Measurements from ENCODE around the gene EMP2. TPM values are rescaled to one million over a fixed set of nuclear protein-coding genes. Genes with fewer than 3 reads are reported as not detected.

The EMP2 gene
- total RNA-seq, 1 donor: 31.1 TPM

DNA sequence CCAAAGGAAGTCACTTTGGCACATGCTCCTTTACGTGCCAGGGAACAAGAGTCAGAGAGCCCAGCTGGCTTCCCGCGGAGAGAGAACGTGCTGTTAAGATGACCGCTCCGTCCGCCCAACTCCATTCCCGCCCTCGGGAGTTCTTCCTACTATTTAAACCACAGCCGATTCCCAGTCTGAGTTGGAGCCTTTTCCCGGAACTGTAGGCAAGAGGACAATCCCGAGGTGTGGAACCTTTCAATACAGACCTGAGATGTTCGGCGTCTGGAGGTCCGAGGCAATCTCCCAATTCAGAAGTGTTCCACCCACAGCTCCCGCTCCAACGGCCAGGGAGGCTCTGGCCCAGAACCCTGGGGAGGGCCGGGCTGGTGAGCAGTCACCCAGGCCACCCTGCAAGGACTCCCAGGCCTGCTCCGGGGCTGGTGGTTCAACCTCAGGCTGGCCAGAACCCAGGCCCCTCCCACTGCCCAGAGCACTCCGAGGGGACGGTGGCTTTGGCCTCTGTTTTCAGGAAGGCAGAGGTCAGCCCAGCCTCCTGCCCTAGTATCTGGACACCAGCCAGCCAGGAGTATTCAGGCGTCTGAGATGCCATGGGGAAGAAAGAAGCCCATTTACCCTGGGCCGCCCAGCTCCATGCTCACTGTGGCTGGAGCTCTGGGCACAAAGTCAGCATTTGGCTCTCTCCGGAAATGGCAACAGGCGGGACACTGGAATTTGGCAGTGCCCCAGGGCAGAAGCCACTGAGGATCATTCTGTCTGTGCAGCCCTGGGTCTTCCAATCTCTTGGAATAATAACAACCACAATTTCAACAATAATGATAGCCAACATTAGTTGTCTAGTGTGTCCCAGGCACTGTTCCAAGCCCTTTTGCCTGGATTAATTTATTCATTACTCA lies 21.4 kb downstream of the EMP2 start:
- H3K4me3 ChIP-seq (ENCODE audit: low read depth, low read length): peak overlapping the region; percentile 25
- peak; percentile 45 for DNase-seq (ENCODE audit: low read depth)
- TF ChIP-seq, protein P1, sequence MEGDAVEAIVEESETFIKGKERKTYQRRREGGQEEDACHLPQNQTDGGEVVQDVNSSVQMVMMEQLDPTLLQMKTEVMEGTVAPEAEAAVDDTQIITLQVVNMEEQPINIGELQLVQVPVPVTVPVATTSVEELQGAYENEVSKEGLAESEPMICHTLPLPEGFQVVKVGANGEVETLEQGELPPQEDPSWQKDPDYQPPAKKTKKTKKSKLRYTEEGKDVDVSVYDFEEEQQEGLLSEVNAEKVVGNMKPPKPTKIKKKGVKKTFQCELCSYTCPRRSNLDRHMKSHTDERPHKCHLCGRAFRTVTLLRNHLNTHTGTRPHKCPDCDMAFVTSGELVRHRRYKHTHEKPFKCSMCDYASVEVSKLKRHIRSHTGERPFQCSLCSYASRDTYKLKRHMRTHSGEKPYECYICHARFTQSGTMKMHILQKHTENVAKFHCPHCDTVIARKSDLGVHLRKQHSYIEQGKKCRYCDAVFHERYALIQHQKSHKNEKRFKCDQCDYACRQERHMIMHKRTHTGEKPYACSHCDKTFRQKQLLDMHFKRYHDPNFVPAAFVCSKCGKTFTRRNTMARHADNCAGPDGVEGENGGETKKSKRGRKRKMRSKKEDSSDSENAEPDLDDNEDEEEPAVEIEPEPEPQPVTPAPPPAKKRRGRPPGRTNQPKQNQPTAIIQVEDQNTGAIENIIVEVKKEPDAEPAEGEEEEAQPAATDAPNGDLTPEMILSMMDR (IDR thresholded peaks at IDR 0.05; ENCODE audit: insufficient read depth, low read length): no peak

DNA sequence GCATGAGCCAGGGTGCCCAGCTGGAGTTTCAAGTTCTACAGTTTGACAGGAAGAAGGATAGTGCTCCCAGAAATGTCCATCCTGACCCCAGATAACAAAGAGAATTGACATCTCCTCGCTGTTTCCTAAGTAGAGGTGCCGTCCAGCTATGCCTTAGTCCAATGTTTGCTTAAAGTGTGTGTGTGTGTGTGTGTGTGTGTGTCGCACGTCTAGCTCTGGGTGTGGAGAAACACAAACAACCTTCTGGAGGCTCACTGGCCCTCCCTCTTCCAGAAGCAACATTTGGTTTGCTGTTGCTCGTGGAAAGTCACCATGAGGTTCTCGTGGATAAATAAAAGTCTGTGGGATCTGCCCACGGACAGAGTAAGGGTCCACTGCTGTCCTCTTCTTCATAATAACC lies 22.1 kb downstream of the EMP2 start:
- no peak for DNase-seq (ENCODE audit: low read depth)
- TF ChIP-seq, protein P1 (IDR thresholded peaks at IDR 0.05; ENCODE audit: insufficient read depth, low read length): no peak
- peak overlapping the region; percentile 14 for H3K4me3 ChIP-seq (ENCODE audit: low read depth, low read length)

DNA sequence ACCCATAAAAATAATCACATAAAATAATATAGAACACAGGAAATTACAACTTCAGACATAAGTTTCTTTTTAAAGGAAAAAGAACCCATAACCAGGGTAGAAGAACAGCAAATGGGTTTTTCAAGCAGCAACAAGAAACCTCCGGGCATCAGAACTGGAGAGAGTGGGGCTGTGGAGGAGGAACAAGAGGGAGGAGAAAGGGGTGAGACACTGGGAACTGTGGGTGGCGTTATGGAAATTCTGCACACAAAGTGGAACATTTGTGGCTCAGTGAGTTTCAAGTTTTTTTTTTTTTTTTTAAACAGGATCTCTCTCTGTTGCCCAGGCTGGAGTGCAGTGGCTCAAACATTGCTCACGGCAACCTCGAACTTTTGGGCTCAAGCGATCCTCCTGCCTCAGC lies 22.6 kb downstream of the EMP2 start:
- no peak overlapping the region for H3K4me3 ChIP-seq (ENCODE audit: low read depth, low read length)
- TF ChIP-seq, protein P1 (IDR thresholded peaks at IDR 0.05; ENCODE audit: insufficient read depth, low read length): no peak
- no peak for DNase-seq (ENCODE audit: low read depth)

DNA sequence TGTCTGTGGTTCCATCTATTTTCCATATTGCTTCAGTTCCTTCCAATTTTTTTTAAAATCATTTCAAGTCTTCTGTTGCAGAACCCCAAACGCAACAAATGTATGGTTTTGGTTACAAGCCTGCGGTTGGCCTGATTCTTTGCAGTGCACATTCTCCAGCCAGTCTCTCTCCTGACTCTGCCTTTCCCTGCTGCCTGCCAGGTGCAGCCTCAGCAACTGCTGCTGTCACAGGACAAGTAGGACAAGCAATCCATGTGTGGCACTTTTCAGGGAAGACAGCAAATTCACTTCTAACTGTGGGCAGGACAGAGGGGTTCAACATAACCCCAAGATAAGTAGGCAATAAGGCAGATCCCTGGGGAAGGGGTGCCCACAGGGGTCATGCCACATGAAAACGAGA lies 24.2 kb downstream of the EMP2 start:
- no peak for DNase-seq (ENCODE audit: low read depth)
- H3K4me3 ChIP-seq (ENCODE audit: low read depth, low read length): no peak overlapping the region
- TF ChIP-seq, protein P1 (IDR thresholded peaks at IDR 0.05; ENCODE audit: insufficient read depth, low read length): no peak

DNA sequence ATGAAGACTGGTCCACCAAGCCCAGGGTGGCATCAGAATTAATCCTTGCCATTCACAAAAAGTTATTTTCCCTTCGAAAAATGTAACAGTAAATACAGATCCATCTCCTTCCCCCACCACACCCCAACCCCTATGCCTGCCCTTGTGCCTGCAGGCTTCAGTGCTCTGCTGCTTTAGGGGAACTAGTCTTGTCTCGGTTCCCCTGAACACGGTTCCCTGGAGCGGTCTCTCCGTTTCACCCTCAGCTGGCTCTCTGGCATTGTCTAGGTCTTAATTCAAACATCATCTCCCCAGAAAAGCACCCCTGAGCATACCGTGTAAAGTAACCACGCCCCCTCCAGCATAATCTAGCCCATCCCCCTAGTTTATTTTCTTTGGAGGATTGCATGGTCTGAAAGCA lies 25.8 kb downstream of the EMP2 start:
- H3K4me3 ChIP-seq (ENCODE audit: low read depth, low read length): no peak overlapping the region
- TF ChIP-seq, protein P1 (IDR thresholded peaks at IDR 0.05; ENCODE audit: insufficient read depth, low read length): no peak

DNA sequence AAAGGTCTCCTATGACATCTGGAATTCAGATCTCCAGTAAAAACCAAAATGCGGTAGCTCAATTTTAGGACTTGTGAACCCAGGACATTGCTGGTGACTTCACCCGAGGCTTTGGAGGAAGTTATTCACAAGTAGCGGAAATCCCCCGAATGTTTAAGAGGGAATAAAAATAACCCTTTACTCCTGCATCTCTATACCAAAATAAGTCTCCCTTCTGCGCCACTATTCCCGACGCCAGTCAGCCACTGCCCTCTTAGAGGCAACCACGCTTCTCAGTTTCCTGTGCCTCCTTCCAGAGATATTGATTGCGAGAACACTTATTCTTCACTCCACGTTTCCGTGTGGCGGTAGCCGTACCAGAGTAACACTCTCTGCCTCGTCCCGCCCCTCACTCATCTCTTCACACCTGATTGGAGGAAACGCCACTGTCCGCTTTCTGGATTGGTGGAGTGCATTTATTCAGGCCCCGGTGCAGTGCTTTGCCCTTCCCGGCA lies 27.4 kb downstream of the EMP2 start:
- no peak overlapping the region for H3K4me3 ChIP-seq (ENCODE audit: low read depth, low read length)
- DNase-seq (ENCODE audit: low read depth): no peak
- TF ChIP-seq, protein P1 (IDR thresholded peaks at IDR 0.05; ENCODE audit: insufficient read depth, low read length): no peak

More for the DNA sequence above, 25.8 kb downstream of the EMP2 start:
- DNase-seq (ENCODE audit: low read depth): no peak

Measured in fibroblast of the aortic adventitia (primary cell).